ENCODE data around the gene ESRRG.

The ESRRG gene

GRCh38 chr1:216641669-216642460 is 81.4 kb downstream of the ESRRG start:
- no peak for DNase-seq (ENCODE audit: extremely low read depth, low read depth)
- no peak for TF ChIP-seq CTCF (IDR thresholded peaks at IDR 0.05; ENCODE audit: low read depth, low read length, missing control alignments)

DNA sequence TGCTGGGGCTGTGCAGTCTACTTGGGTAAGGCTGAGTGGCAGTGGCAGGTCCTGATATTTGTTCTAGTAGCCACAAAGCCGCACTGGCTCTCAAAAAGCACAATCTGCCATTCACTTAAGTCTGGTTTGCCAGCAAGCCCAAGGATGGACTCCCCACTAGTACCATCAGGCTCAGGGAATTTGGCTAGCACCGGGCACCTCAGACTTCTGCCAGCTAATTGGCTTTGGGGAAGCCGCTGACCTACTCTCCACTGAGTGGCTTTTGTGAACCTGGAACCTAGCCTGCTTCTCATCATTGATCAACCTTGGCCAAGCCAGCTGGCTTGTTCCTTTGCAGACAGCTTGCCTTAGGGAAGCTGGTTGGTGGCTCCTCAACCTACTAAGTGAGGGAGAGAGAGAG is 83.1 kb downstream of the ESRRG start:
- no peak for TF ChIP-seq CTCF (IDR thresholded peaks at IDR 0.05; ENCODE audit: low read depth, low read length, missing control alignments)
- H3K4me3 ChIP-seq (replicated peaks; ENCODE audit: low read depth, low read length), result no peak overlapping the region
- no peak for DNase-seq (ENCODE audit: extremely low read depth, low read depth)

More at GRCh38 chr1:216641669-216642460, 81.4 kb downstream of the ESRRG start:
- H3K4me3 ChIP-seq (replicated peaks; ENCODE audit: low read depth, low read length), result no peak overlapping the region

DNA sequence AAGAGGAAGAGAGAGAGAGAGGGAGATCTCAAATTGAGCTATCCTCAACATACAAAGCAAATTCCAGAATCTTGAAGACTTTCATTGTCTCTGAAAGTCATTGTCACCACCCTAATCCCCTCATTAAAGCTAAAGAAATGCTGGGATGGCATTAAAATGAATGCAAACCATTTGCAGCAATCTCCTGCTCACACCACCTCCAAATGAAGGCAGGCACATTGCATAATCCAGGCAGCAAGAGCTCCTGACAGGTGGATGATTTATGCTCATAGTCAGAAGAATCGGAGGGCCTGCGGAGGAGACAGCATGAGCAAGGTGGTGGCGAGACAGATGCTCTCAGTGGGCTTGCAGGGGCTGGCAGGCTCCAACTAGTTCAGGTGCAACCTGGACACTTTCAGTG is 90.2 kb downstream of the ESRRG start:
- no peak overlapping the region for H3K4me3 ChIP-seq (replicated peaks; ENCODE audit: low read depth, low read length)
- TF ChIP-seq CTCF (IDR thresholded peaks at IDR 0.05; ENCODE audit: low read depth, low read length, missing control alignments), result no peak
- DNase-seq (ENCODE audit: extremely low read depth, low read depth), result no peak

DNA sequence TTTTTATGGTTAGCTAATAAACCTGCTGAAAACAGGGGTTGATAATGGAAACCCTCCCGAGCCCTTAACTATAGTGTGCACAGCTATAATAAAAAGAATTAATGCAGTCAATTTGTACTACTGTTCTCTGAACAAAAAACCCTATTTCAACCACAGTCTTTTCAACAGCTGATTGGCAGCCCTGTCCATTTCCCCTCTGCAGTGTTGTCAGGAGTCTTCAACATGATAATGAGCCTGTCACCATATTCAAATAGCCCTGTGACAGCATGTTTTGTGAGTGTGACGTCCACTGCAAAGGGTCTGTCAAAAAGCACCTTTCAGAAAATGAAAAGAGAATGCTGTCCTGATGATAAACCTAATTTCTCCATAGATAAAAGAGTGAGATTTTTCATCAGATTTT is 92.7 kb downstream of the ESRRG start:
- TF ChIP-seq CTCF (IDR thresholded peaks at IDR 0.05; ENCODE audit: low read depth, low read length, missing control alignments), result no peak
- no peak for DNase-seq (ENCODE audit: extremely low read depth, low read depth)
- no peak overlapping the region for H3K4me3 ChIP-seq (replicated peaks; ENCODE audit: low read depth, low read length)

- TF ChIP-seq CTCF (IDR thresholded peaks at IDR 0.05; ENCODE audit: low read depth, low read length, missing control alignments), result no peak
- no peak overlapping the region for H3K4me3 ChIP-seq (replicated peaks; ENCODE audit: low read depth, low read length)
- no peak for DNase-seq (ENCODE audit: extremely low read depth, low read depth)
Measured at GRCh38 chr1:216627252-216627651, 96.0 kb downstream of the ESRRG start.

DNA sequence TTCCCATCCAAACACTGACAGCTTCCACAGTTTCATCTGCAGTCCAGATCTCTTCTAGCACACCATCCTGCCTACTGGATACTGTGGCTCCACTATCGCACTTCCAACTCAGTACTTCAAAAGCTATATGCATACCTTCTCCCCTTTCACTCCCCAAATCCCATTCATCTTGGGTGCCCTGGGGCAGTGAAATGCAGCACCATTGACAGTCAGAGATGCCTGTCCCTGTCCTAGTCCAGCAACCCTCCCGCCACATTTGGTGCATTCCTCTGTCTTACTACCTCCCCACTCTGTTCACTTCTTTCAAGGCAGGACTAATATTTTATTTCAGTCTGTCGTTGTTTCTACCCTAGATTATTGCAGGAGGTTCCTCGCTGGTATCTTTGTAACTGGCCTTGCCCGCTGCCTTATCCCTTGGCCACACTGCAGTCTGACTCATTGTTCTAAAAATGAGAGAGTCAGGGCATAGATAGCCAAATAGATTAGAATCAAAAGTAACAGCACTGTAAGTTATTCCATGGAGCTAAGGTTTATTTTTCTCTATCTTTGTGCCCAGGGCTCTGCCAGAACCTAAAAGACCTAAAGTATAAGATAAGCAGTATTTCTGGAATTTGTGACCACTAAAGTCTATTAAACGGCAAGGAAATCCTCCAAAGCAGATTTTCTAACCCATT is 96.7 kb downstream of the ESRRG start:
- H3K4me3 ChIP-seq (replicated peaks; ENCODE audit: low read depth, low read length), result no peak overlapping the region
- no peak for DNase-seq (ENCODE audit: extremely low read depth, low read depth)
- no peak for TF ChIP-seq CTCF (IDR thresholded peaks at IDR 0.05; ENCODE audit: low read depth, low read length, missing control alignments)
